Measurements from ENCODE around the gene ZNF385B. TPM values are rescaled to one million over a fixed set of nuclear protein-coding genes. Genes with fewer than 3 reads are reported as not detected.

ZNF385B gene
- total and polyA plus RNA-seq, 4 donors: 3.0 to 7.2 (median 3.9) TPM

- Histone ChIP-seq H3K4me3 (ENCODE audit: low read depth in 1 of 3, low read length in 3 of 3) (no peak overlapping the region), H3K36me3 (ENCODE audit: control insufficient read depth in 4 of 4, insufficient read depth in 3 of 4, low read depth in 1 of 4, low read length in 3 of 4) (no peaks in the 10 kb centered on the region), H3K9ac (ENCODE audit: low read depth in 1 of 2, low read length in 2 of 2) (no peak overlapping the region), H3K27ac (ENCODE audit: low read depth in 1 of 2, low read length in 2 of 2) (no peak overlapping the region), H3K27me3 (ENCODE audit: control insufficient read depth in 4 of 4, insufficient read depth in 4 of 4, low read length in 3 of 4) (no peaks in the 10 kb centered on the region), H3K9me3 (ENCODE audit: control insufficient read depth in 4 of 4, low read length in 3 of 4) (no peaks in the 10 kb centered on the region), H3K4me1 (ENCODE audit: control insufficient read depth in 4 of 4, insufficient read depth in 4 of 4, low read length in 3 of 4) (peaks cover 0 to 3% (median 2%) of the 10 kb centered on the region in 4 donors)
- TF ChIP-seq ZBTB33 (IDR thresholded peaks at IDR 0.05) (no peak), FOXA2 (IDR thresholded peaks at IDR 0.05) (peak; percentile 56)
- no peak for DNase-seq (ENCODE audit: low spot score)
Measured at GRCh38 chr2:179853108-179853507, 8.3 kb downstream of the ZNF385B start.

GRCh38 chr2:179850188-179850587, 11.2 kb downstream of the ZNF385B start:
- Histone ChIP-seq H3K27ac (ENCODE audit: low read depth in 1 of 2, low read length in 2 of 2) (no peak overlapping the region), H3K4me1 (ENCODE audit: control insufficient read depth in 4 of 4, insufficient read depth in 4 of 4, low read length in 3 of 4) (peaks cover 0 to 3% (median 2%) of the 10 kb centered on the region in 4 donors), H3K4me3 (ENCODE audit: low read depth in 1 of 3, low read length in 3 of 3) (no peak overlapping the region), H3K9me3 (ENCODE audit: control insufficient read depth in 4 of 4, low read length in 3 of 4) (no peaks in the 10 kb centered on the region), H3K9ac (ENCODE audit: low read depth in 1 of 2, low read length in 2 of 2) (no peak overlapping the region), H3K27me3 (ENCODE audit: control insufficient read depth in 4 of 4, insufficient read depth in 4 of 4, low read length in 3 of 4) (no peaks in the 10 kb centered on the region), H3K36me3 (ENCODE audit: control insufficient read depth in 4 of 4, insufficient read depth in 3 of 4, low read depth in 1 of 4, low read length in 3 of 4) (no peaks in the 10 kb centered on the region)
- 75% methylated on average over 1 of the region's 1 CpG for WGBS
- DNase-seq (ENCODE audit: low spot score): no peak
- TF ChIP-seq REST (IDR thresholded peaks at IDR 0.05) (no peak), HNF4A (conservative IDR thresholded peaks at IDR 0.05) (no peak), FOXA1 (IDR thresholded peaks at IDR 0.05) (no peak)

- no peak for DNase-seq (ENCODE audit: low spot score)
- TF ChIP-seq TAF1 (conservative IDR thresholded peaks at IDR 0.05): no peak
- no peak for TF ChIP-seq EGR1 (IDR thresholded peaks at IDR 0.05; ENCODE audit: low read depth in 2 of 2)
- no peak for TF ChIP-seq MAX (IDR thresholded peaks at IDR 0.05)
- TF ChIP-seq ZBTB33 (IDR thresholded peaks at IDR 0.05): no peak
- TF ChIP-seq JUND (IDR thresholded peaks at IDR 0.05): no peak
- TF ChIP-seq RAD21 (IDR thresholded peaks at IDR 0.05): no peak
- no peak for TF ChIP-seq FOXA1 (IDR thresholded peaks at IDR 0.05)
- TF ChIP-seq ATF3 (IDR thresholded peaks at IDR 0.05): no peak
- no peak for TF ChIP-seq SP1 (IDR thresholded peaks at IDR 0.05)
- no peak for TF ChIP-seq CTCF (IDR thresholded peaks at IDR 0.05; ENCODE audit: low read depth, low read length, missing input control)
- TF ChIP-seq REST (IDR thresholded peaks at IDR 0.05): no peak
- TF ChIP-seq YY1 (IDR thresholded peaks at IDR 0.05): no peak
- no peak for TF ChIP-seq FOXA2 (IDR thresholded peaks at IDR 0.05)
- no peak for TF ChIP-seq HNF4A (conservative IDR thresholded peaks at IDR 0.05)
Measured at GRCh38 chr2:179849719-179850118, 11.7 kb downstream of the ZNF385B start.

More at GRCh38 chr2:179849719-179850118, 11.7 kb downstream of the ZNF385B start:
- Histone ChIP-seq H3K9me3 (ENCODE audit: control insufficient read depth in 4 of 4, low read length in 3 of 4) (no peaks in the 10 kb centered on the region), H3K36me3 (ENCODE audit: control insufficient read depth in 4 of 4, insufficient read depth in 3 of 4, low read depth in 1 of 4, low read length in 3 of 4) (no peaks in the 10 kb centered on the region), H3K4me1 (ENCODE audit: control insufficient read depth in 4 of 4, insufficient read depth in 4 of 4, low read length in 3 of 4) (peaks cover 0 to 3% (median 2%) of the 10 kb centered on the region in 4 donors), H3K27ac (ENCODE audit: low read depth in 1 of 2, low read length in 2 of 2) (no peak overlapping the region), H3K9ac (ENCODE audit: low read depth in 1 of 2, low read length in 2 of 2) (no peak overlapping the region), H3K27me3 (ENCODE audit: control insufficient read depth in 4 of 4, insufficient read depth in 4 of 4, low read length in 3 of 4) (no peaks in the 10 kb centered on the region), H3K4me3 (ENCODE audit: low read depth in 1 of 3, low read length in 3 of 3) (no peak overlapping the region)
